ENCODE data around the gene GJB2. TPM values are rescaled to one million over a fixed set of nuclear protein-coding genes. Genes with fewer than 3 reads are reported as not detected.
A peak's percentile ranks its signal among the peaks of the same experiment; 100 is the strongest.

The GJB2 gene
- total RNA-seq, 1 donor from 2014 or later: 0.23 TPM

- DNase-seq (ENCODE audit: low spot score): no peak
- H3K27me3 Mint-ChIP-seq (ENCODE audit: unreplicated experiment): peaks cover 15% of the 10 kb centered on the region
- H3K4me1 Mint-ChIP-seq (ENCODE audit: unreplicated experiment): no peaks in the 10 kb centered on the region
- H3K4me3 Mint-ChIP-seq (ENCODE audit: unreplicated experiment): no peak overlapping the region
- H3K27ac Mint-ChIP-seq (ENCODE audit: unreplicated experiment): no peak overlapping the region
- H3K36me3 Mint-ChIP-seq (ENCODE audit: low read depth, unreplicated experiment): no peaks in the 10 kb centered on the region
- TF ChIP-seq, protein P1, sequence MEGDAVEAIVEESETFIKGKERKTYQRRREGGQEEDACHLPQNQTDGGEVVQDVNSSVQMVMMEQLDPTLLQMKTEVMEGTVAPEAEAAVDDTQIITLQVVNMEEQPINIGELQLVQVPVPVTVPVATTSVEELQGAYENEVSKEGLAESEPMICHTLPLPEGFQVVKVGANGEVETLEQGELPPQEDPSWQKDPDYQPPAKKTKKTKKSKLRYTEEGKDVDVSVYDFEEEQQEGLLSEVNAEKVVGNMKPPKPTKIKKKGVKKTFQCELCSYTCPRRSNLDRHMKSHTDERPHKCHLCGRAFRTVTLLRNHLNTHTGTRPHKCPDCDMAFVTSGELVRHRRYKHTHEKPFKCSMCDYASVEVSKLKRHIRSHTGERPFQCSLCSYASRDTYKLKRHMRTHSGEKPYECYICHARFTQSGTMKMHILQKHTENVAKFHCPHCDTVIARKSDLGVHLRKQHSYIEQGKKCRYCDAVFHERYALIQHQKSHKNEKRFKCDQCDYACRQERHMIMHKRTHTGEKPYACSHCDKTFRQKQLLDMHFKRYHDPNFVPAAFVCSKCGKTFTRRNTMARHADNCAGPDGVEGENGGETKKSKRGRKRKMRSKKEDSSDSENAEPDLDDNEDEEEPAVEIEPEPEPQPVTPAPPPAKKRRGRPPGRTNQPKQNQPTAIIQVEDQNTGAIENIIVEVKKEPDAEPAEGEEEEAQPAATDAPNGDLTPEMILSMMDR (IDR thresholded peaks at IDR 0.05; ENCODE audit: unreplicated experiment): no peak
- H3K9me3 Mint-ChIP-seq (ENCODE audit: unreplicated experiment): no peaks in the 10 kb centered on the region
Observed at GRCh38 chr13:20165417-20166257, 27.1 kb downstream of the GJB2 start.

GRCh38 chr13:20161951-20162300, 30.8 kb downstream of the GJB2 start:
- Mint-ChIP-seq H3K27ac (ENCODE audit: unreplicated experiment) (no peak overlapping the region), H3K9me3 (ENCODE audit: unreplicated experiment) (no peaks in the 10 kb centered on the region), H3K4me1 (ENCODE audit: unreplicated experiment) (no peaks in the 10 kb centered on the region), H3K27me3 (ENCODE audit: unreplicated experiment) (peaks cover 14% of the 10 kb centered on the region), H3K4me3 (ENCODE audit: unreplicated experiment) (no peak overlapping the region), H3K36me3 (ENCODE audit: low read depth, unreplicated experiment) (no peaks in the 10 kb centered on the region)
- no peak for DNase-seq (ENCODE audit: low spot score)
- TF ChIP-seq, protein P1 (IDR thresholded peaks at IDR 0.05; ENCODE audit: unreplicated experiment): no peak

- Mint-ChIP-seq H3K27me3 (ENCODE audit: unreplicated experiment) (peaks cover 14% of the 10 kb centered on the region), H3K9me3 (ENCODE audit: unreplicated experiment) (no peaks in the 10 kb centered on the region), H3K4me1 (ENCODE audit: unreplicated experiment) (no peaks in the 10 kb centered on the region), H3K36me3 (ENCODE audit: low read depth, unreplicated experiment) (no peaks in the 10 kb centered on the region), H3K27ac (ENCODE audit: unreplicated experiment) (no peak overlapping the region), H3K4me3 (ENCODE audit: unreplicated experiment) (no peak overlapping the region)
- TF ChIP-seq, protein P1 (IDR thresholded peaks at IDR 0.05; ENCODE audit: unreplicated experiment): no peak
- no peak for DNase-seq (ENCODE audit: low spot score)
Observed at GRCh38 chr13:20161275-20161950, 31.3 kb downstream of the GJB2 start.

DNA sequence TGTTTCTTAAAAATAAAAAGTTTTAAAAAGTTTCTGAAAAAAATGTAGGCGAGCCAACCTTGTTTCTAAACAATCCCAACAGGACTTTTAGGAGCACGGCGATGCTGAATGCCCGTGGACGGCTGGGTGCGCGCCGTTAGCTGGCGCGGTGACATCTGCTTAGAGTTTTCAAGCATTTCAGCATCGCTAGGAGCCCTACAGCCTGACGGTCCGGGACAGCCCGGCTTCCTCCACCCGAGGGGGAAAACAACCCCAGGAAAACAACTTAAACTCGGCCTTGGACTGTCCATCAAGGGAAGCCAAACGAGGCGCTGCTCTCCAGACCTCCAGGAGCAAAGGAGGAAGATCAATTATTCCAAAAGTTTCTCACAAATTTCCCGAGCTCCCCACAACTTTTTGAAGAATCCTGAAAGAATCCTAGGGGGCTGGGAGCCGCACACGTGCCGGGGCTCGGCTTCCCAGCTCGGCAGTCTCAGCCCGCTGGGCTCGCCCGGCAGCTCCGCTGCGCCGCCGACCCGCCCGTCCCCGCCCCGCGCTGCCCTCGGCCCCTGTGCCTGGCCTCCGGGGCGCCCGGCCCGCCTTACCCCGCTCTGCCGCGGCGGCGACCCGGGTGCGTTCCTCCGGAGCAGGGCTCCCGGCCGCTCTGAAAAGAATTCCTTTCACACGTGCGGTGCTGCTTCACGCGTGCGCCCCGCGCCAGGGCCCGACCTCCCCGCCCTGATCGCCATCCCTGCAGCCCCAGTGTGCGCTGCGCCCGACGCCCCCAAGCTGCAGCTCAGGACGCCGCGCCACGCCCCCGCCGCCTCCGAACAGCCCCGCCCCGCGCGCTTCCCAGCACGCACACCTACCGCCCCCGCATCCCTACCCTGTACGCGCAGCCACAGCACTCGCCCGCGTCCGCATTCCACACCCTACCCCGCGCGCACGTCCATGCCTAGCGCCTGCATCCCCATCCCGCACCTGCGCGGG, 32.1 kb downstream of the GJB2 start, which contains the start of gene GJA3:
TSS of gene GJA3 (minus strand) at position 747 of the 969 bp plus-strand sequence. CDS start 17,764 bp downstream, outside the sequence.
- Mint-ChIP-seq H3K27ac (ENCODE audit: unreplicated experiment) (no peak within 1 kb of the TSS), H3K27me3 (ENCODE audit: unreplicated experiment) (peaks cover 12% of the 10 kb centered on the region), H3K9me3 (ENCODE audit: unreplicated experiment) (no peaks in the 10 kb centered on the region), H3K4me1 (ENCODE audit: unreplicated experiment) (no peaks in the 10 kb centered on the region), H3K4me3 (ENCODE audit: unreplicated experiment) (peak within 1 kb of the TSS; percentile 79), H3K36me3 (ENCODE audit: low read depth, unreplicated experiment) (no peaks in the 10 kb centered on the region)
- TF ChIP-seq, protein P1 (IDR thresholded peaks at IDR 0.05; ENCODE audit: unreplicated experiment): no peak
- peak; percentile 21 for DNase-seq (ENCODE audit: low spot score)
